Epithelial cell of proximal tubule (primary cell): ENCODE data around the gene OTOA. TPM values are rescaled to one million over a fixed set of nuclear protein-coding genes. Genes with fewer than 3 reads are reported as not detected.
"Not testable (repeated sequence)": the region's sequence is repeated elsewhere in the genome, so short reads cannot be mapped to it uniquely, and the experiment has no call there.

Experiments
- DNase-seq: peaks from one replicate; pipeline ENCODE4 v3.0.0-alpha.2; 2011; ENCODE audit warnings: low read depth
- H3K4me3 ChIP-seq: 2 replicates; pipeline ENCODE4 v1.5.1; 2011; ENCODE audit warnings: low read depth, mild to moderate bottlenecking, low read length
- CTCF ChIP-seq: conservative IDR thresholded peaks from 2 replicates; pipeline ENCODE4 v1.5.1; 2012; ENCODE audit warnings: low read depth, mild to moderate bottlenecking, low read length
- total RNA-seq: library from RNA; depleted of rRNA; stranded (reverse); fragments of >200 nt; gene quantifications from 2 replicates; pipeline ENCODE4 v1.2.3, GENCODE V29; 2015

The OTOA gene
- total RNA-seq, 1 donor from 2014 or later: not detected

- no peak for TF ChIP-seq CTCF
- H3K4me3 ChIP-seq: peak overlapping the region; percentile 9
- DNase-seq: no peak
These were observed 38.7 kb upstream of the OTOA start for GRCh38 chr16:21625026-21625425.

- H3K4me3 ChIP-seq: no peak overlapping the region
- DNase-seq: peak; percentile 80
- TF ChIP-seq CTCF: no peak
These were observed 37.0 kb upstream of the OTOA start for GRCh38 chr16:21626659-21627277.

- no peak overlapping the region for H3K4me3 ChIP-seq
- peak; percentile 53 for DNase-seq
- TF ChIP-seq CTCF: no peak
These were observed 35.5 kb upstream of the OTOA start for GRCh38 chr16:21628121-21628726.

- DNase-seq: no peak
- TF ChIP-seq CTCF: no peak
These were observed 35.0 kb upstream of the OTOA start for GRCh38 chr16:21628772-21629171.

GRCh38 chr16:21629616-21630539, 33.9 kb upstream of the OTOA start:
- H3K4me3 ChIP-seq, DNase-seq: not testable (repeated sequence)

More at GRCh38 chr16:21628772-21629171, 35.0 kb upstream of the OTOA start:
- H3K4me3 ChIP-seq: no peak overlapping the region

GRCh38 chr16:21630866-21631265, 32.9 kb upstream of the OTOA start:
- H3K4me3 ChIP-seq, DNase-seq: not testable (repeated sequence)

GRCh38 chr16:21631376-21631775, 32.4 kb upstream of the OTOA start:
- not testable (repeated sequence) for H3K4me3 ChIP-seq, DNase-seq

- DNase-seq: not testable (repeated sequence)
These were observed 31.7 kb upstream of the OTOA start for GRCh38 chr16:21631951-21632575.

More at GRCh38 chr16:21631951-21632575, 31.7 kb upstream of the OTOA start:
- H3K4me3 ChIP-seq: not testable (repeated sequence)
